GM21576 (cell line): ENCODE results near the gene GASK1A.
"Not testable (repeated sequence)": the region's sequence is repeated elsewhere in the genome, so short reads cannot be mapped to it uniquely, and the experiment has no call there.

Source experiments
- ATAC-seq: cut with Tn5 transposase; IDR thresholded peaks from one replicate; pipeline ENCODE4 v1.9.1; 2021; ENCODE audit warnings: mild to moderate bottlenecking, moderate library complexity; ENCODE audit not compliant: unreplicated experiment

The GASK1A gene

DNA sequence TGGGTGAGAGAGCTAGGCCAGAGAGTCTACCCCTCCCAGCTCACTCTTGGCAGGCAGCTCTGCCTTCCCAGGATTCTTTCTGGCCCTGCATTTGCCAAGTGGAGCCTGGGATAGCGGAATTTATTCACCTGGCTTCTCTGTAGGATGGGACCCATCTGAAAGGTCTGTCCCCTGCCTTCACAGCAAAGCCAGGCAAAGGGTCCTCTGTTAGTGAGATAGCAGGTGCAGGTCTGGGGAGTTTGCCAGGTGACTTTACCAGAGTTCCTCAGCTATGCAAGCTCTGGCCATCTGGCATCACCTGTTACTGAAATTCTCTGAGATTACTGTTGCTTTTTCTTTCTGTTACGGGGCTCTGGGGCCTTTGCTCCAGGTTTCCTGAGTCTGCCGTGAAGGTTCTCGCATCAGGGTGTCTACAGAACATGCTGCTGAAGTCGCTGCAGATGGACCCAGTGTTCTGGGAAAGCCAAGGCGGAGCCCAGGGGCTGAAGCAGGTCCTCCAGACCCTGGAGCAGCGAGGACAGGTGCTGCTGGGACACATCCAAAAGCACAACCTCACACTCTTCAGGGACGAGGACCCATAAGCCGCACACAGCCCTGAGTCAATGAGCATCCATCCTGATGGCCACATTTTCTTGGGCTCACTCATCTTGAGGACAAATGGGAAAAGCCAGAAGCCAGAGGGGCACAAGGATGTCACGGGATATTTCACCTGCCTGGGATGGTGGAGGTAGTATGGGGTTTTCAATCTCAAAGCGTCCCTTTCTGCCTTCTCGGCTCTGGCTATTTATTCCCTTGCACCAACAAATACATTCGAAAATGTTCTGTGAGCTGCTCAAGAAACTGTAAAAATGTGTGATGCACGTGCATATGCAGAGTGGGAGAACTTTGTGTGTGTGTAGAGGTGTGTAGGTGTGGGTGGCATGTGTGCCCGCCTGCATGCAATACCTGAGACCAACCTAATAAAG is 77.0 kb downstream of the GASK1A start:
- ATAC-seq: no peak

DNA sequence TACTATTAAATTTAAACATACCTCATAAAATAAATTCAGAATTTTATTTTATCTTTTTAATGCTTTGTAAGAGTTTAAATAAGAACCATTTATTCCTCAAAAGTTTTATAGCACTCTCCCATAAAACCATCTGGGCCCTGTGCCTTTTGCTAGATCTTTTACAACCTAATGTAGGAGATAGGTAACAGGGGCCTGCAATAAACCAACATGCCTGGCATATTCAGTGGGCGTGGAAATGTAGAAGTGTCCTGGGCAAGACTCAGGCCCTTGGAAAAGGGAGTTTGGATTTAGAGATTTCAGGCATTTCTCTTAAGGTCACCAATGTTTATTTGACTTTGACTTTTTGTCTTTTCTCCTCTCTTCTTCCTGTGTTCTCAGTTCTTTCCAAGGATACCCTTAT is 80.3 kb downstream of the GASK1A start:
- no peak for ATAC-seq

DNA sequence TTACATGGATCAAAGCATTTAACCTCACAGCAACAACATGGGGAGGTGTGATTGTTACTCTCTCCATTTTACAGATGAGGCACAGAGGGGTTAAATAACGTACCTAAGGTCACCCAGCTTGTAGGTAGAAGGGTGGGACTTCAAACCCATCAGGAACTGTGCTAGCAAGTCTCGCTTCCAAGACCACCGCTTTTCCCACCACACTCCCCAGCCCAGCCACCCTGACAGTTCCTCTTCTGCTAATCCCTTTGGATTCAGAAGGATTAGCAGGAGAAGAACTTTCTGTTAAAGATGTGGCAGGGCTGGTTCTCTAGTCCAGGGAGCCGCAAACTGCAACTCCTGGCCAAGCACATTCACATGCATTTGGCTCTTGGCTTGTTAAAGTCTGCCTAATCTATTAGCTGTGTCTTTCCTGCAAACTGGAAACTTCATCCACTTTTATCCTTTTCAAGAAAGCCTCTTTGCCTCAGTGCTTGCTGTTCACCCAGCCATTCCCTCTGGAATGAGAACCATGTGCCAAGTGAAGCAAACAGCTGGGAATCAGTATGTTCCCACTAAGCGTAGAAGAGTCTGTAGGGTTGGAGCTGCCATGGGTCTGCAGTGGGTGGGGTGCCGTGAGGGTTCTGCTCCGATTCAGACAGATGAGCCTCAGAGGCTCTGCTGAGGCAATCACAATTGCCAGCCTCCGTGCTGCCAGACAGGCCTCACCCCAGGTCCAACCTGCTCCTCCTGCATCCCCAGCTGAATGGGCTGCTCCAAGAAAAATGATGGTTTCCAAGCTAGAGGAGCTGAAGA is 82.2 kb downstream of the GASK1A start:
- ATAC-seq: no peak

DNA sequence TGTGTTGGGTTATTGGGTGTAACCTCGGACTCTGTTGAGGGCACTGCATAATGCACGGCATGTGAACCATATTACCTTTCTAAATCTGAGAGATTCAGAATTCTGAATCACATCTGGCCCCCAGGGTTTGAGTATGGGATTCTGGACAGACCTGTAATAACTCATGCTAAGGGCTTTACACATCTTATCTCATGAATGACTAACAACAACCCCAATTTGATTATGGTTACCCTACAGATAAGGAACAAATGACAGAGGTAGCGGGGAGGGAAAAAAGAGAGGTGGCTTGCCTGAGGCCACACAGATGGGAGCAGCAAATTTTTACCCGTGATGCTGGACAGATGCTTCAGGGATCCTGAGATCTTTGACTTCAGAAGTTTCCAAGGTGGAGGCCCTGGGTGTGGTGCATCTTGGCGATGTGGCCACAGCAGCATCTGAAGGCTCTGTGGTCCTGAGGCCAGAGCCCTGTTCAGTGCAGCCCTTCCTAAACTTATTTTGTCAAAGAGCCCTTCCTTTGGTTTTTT is 83.0 kb downstream of the GASK1A start:
- no peak for ATAC-seq

DNA sequence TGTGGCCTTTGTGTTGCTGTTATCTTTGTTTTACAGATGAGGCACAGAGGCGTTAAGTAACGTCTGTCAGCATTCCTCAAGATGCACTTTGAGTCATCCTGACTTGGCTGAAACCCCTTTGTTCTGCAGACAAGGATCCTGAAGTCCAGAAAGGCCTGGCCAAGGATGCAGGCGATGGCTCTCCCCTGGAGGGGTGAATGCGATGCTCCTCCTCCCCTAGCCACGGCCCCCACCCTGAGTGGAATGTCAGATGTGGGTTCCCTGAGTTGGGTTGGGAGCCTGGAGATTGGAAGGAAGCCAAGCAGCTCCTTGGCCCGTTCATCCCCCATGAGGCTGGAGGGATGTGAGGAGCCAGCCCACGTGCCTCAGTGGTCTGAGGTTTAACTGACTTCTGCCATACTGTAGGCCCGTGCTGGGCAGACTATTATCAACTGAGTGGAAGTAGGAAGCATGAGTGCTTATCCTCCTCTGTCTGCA is 83.5 kb downstream of the GASK1A start:
- no peak for ATAC-seq

DNA sequence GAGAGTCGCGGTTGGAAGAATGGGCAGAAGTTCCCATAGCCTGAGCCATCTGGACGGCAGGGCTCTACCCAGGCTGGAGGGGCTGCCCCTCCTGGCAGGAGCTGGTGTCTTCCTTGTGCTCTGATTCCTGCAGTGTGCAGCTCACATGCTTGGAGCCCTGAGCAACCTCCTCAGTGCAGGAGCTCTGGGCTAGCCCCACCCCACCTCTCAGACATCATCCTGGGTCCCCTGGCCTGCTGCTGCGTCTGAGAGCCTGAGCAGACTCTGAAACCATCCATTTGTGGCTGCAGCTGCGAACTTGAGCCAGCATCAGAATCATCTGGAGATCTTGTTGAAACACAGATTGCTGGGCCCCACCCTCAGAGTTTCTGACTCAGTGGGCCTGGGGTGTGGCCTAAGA is 84.0 kb downstream of the GASK1A start:
- ATAC-seq: no peak

DNA sequence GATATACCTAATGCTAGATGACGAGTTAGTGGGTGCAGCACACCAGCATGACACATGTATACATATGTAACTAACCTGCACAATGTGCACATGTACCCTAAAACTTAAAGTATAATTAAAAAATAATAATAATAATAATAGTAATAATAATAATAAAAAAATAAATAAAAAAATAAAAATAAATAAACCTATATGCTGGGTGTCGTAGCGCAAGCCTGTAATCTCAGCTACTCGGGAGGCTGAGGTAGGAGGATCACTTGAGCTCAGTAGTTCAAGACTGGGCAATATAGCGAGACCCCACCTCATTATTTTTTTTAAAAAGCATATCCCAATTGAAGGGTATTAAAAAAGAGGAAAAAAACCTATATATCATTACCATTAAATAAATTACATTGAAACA is 91.6 kb downstream of the GASK1A start:
- ATAC-seq: not testable (repeated sequence)

DNA sequence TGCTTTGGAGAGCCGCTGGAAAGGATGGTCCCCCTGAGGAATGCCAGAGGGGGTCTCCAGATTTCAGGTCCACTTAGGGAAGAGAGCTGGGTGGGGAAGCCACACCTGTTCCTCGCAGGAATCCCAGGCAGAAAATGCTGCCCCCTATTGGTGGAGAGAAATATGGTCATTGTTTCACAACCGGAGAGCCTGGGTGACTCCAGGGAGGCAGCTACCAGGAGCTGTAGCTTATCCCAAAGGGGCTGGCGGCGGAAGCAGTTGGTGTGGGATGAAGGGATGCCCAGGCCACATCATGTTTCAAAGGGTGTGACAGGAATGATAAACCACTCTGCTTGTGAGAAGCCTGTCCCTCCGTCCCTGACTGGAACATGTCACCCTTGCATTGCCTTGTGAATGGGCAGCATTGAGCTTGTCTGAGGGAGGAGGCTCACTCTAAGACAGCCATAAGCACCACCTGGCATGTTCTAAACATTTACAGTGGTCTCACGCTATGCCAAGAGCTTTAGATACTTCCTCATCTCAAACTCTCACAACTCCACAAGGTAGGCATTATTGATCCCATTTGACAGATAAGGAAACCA is 92.3 kb downstream of the GASK1A start:
- ATAC-seq: no peak

DNA sequence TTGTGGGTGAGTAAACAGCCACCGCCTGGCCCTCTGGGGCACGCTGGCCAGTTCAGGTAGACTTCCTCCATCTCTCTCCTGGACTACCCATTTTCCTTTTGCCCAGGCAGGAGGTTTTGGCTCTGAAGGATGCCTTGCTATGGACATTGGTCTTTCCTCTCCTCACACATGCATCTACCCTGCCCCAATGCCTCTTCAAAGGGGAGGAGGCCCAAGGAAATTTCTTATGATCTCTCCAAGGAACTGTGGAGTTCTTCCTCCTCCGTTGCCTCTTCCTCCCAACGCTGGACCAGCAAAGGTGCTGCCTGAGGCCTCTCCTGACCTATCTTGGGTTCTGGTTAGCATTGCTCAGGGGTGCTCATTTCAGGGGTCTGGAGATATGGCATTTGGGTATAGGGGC is 93.2 kb downstream of the GASK1A start:
- ATAC-seq: no peak

DNA sequence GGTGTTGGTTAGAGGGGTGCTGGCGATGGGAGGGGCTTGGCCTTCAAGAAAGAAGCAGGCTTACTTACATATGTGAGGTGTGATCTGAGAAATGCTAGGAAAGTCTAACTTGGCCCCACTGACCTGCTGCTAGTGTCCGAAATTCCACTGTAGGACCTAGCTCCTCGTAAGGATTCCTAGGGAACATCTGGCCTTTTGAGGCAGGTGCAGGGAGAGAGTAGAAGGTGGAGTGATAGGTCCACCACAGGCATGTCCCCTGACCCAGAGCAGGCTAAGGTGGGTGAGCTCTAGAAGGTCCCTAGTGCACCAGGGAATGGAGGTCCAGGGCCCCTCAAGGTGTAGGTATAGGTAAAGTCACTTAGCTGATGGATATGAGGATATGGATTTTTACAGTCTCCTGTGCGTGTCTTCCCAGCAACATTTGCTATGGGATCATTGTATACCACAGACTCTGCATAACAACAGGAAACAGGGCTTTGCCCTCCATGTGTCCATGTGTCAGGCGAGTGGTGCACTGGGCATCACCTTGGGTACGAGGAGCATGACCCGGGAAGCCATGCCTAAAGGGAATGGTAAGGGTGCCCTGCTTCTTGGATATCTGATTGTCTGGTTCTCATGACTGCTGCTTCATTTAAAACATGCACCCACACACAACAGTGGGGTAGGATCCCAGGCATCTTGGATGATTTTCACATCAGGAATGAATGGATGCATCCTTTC is 94.2 kb downstream of the GASK1A start:
- ATAC-seq: no peak

DNA sequence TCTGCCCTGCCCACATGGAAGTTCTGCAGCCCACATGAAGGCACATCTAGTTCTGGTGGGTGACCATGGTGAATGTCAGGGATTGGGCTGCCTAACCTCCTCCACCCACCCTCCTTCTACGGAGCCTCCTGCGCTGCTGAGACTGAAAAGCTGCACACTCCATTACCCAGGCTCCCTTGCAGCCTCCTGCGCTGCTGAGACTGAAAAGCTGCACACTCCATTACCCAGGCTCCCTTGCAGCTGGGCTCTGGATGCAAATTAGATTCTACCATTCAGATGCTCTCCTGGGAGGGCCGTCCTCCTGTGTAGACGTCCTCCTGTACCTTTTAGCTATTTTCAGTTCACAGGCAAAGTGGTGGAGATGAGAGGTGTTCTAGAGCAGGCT is 94.7 kb downstream of the GASK1A start:
- ATAC-seq: no peak

DNA sequence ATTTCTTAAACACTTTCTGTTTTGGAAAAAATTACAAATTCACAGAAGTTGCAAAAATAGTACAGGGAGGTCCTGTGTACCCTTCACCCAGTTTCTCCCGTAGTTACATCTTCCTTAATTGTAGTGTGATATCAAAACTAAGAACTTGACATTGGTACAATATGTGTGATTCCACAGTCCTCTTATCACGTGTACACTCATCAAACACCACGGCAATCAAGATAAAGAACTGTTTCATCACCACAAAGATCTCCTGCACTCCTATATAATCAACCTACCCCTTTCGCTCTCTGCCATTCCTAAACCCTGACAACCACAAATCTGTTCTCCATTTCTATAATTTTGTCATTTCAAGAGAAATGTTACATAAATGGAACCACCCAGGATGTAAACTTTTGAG is 95.4 kb downstream of the GASK1A start:
- ATAC-seq: no peak

DNA sequence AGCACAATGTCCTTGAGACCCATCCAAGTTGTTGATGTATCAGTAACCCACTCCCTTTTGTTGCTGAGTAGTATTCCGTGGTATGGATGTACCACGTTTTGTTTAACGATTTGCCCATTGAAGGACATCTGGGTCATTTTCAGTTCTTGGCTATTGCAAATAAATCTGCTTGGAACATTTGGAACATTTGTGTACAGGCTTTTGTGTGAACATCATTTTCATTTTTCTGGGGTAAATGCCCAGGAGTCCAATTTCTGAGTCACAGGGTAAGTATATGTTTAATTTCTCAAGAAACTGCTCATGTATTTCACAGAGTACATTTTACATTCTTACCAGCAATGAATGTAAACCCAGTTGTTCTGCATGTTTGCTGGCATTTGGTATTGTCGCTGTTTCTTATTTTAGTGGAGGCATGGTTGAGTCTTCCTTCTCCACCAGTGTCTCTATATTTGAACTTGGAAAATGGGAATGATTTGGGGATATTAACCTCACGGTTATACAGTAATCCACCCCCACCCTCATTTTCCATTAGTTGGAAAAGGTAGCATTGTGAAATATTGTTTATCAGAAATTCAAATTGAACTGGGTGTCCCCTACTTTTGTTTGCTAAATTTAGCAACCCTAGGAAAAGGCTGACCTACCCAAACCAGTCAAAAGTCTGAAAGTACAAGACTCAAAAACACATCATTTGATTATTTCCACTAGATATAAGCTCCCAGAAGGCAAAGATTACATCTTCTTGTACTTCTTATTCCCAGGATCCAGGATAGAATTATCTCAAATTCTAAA is 96.0 kb downstream of the GASK1A start:
- no peak for ATAC-seq

DNA sequence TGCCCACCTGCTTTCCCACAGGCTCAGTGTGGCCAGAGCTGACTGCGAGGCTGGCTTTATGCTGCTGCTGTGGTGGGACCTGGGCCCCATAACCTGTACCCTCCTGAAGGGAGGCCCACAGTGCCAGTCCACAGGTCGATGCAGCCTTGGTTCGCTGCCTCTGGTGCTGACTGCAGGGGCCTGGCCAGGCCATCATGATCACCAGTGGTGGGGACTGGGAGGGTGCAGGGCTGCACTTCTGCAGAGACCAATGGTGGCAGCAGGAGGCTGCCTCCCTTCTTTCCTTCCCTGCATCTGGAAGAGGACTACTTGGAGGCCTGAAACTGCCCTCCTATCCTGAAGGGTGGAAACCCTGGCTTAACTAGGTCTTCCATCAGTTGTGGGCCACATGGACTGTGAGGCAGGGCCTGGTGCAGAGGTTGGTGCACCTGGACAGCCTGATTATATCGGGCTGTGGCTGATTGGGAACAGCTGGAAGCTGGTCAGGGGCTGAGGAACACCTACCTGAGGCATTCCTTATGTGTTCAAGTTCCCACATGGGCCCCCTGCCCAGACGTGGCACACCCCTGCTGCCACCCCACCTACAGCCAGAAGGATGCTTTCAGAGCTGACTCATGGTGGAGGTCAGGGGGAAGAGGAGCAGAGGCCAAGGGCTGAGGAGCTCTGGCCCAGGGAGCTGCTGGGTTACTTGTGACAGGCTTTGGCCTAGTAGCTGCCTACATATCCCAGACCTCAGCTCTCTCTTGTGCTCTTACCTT is 97.0 kb downstream of the GASK1A start:
- ATAC-seq: no peak

DNA sequence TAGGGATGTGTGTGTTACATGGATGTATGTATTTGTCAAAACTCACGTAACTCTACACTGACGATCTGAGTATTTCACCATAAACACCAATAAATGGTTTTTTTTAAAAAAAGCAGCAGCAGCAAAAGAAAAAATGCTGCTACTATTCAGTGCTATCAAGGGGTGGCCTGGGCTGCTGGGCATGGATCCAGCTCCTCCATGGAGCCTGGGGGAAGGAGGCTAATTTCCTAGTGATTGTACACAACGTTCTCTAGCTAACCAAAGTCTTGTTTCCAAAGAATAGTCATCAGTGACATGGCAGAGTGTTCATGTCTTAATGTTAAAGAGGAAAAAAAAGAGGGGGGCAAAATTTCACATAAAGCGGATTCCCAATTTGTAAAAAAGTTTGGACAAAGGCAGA is 97.7 kb downstream of the GASK1A start:
- ATAC-seq: no peak

DNA sequence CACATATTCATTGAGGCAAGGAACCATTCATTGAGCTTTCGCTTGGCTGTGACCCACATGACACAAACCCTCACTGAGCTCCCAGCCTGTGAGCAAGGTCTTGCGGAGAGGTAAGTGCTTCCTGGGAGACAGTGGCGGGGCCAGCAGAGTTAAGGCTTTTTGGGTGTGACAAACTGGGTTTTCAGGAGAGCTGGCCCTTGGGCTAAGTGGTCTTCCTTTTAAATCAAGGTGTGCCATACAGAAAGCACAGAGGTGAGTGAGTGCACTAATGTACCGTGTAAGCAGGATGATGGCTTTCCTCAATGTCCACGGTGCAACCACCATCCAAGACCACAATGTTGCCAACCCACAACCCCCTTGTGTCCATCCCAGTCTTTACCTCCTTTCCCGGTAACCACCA is 98.2 kb downstream of the GASK1A start:
- ATAC-seq: no peak

DNA sequence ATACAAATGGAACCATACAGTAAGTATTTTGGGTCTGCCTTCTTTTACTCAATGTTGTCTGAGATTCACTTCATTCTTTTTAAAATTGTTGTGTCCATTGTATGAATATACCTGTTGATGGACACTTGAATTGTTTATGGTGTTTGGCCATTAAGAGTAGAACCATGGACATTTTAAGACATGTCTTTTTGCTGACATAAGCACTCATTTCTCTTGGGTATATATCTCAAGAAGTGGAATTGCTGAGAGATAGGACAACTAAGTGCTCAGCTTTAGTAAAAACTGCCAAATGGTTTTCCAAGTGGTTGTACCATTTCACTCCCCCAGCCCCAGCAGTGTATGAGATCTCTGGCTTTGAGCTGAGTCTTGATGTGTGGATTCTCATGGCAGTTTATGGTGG is 98.6 kb downstream of the GASK1A start:
- no peak for ATAC-seq

DNA sequence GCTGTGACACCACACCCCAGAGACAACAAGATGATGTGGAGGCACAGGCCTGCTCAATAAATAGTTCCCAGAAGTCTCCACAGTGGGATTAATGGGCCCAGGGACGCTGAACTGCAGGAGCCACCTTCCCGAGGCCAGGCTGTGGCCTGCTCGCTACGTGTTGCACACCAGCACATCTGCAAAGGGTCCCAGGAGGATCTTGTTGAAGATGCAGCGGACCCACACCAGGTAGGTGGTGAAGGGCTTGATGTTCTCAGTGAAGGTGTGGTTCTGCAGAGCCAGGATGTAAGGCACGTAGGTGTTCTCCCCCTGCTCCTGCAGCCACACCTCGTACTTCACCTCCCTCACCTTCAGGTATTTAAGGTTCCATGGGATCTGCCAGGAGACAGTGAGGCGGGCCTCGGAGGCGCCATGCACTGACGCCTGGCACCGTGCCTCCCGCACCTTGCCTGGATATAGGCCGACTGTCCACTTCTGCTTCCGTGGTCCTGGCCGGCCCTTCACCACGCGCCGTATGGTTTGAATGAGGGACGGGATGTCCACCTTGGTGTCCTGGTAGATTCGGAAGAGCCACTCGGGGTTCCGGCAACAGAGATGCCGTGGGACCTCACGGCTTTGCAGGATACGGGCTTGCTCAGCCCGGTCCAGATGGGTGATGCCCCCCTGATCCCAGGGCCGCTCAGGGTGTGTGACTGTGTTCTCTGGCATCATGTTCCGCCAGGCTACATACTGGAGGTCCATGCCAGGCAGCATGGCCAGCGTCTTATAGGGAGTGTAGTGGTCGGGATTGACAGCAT is 100.6 kb downstream of the GASK1A start:
- no peak for ATAC-seq
